GM19328 (cell line): ENCODE results near the gene MYH14.

Source experiments
- ATAC-seq: cut with Tn5 transposase; IDR thresholded peaks from one replicate; pipeline ENCODE4 v1.9.1; 2021; ENCODE audit warnings: mild to moderate bottlenecking, moderate library complexity; ENCODE audit not compliant: unreplicated experiment

Gene MYH14

GRCh38 chr19:50287331-50287730 is 83.9 kb downstream of the MYH14 start:
- ATAC-seq, result no peak

GRCh38 chr19:50288954-50289353 is 85.5 kb downstream of the MYH14 start:
- no peak for ATAC-seq

- ATAC-seq, result no peak
Measured at GRCh38 chr19:50290011-50290410, 86.6 kb downstream of the MYH14 start.

- ATAC-seq, result no peak
Measured at GRCh38 chr19:50290775-50291174, 87.4 kb downstream of the MYH14 start.

GRCh38 chr19:50292216-50292827 is 88.9 kb downstream of the MYH14 start:
- ATAC-seq, result no peak

- ATAC-seq, result no peak
Measured at GRCh38 chr19:50293263-50294004, 90.0 kb downstream of the MYH14 start.

- no peak for ATAC-seq
Measured at GRCh38 chr19:50300051-50300450, 96.6 kb downstream of the MYH14 start.

- ATAC-seq, result no peak
Measured at GRCh38 chr19:50300814-50301606, 97.6 kb downstream of the MYH14 start.

GRCh38 chr19:50301607-50301971 is 98.2 kb downstream of the MYH14 start:
- ATAC-seq, result no peak

- no peak for ATAC-seq
Measured at GRCh38 chr19:50303558-50303957, 100.1 kb downstream of the MYH14 start.

- no peak for ATAC-seq
Measured at GRCh38 chr19:50308991-50309390, 105.6 kb downstream of the MYH14 start.

GRCh38 chr19:50309396-50310125 is 106.1 kb downstream of the MYH14 start:
- ATAC-seq, result no peak

- ATAC-seq, result no peak
Measured at GRCh38 chr19:50310759-50311465, 107.5 kb downstream of the MYH14 start.

- ATAC-seq, result no peak
Measured at GRCh38 chr19:50311723-50312635, 108.6 kb downstream of the MYH14 start.

GRCh38 chr19:50312967-50313811 is 109.8 kb downstream of the MYH14 start:
- no peak for ATAC-seq

- no peak for ATAC-seq
Measured at GRCh38 chr19:50313812-50314536, 110.6 kb downstream of the MYH14 start.

GRCh38 chr19:50314724-50315708 is 111.6 kb downstream of the MYH14 start:
- ATAC-seq, result no peak
